GM12874 (cell line): Measurements from ENCODE around the gene ACOT6.

ENCODE experiments used
- TF ChIP-seq, protein P1 (sequence below): IDR thresholded peaks from 2 replicates; pipeline ENCODE4 v1.5.1; 2011; ENCODE audit warnings: low read depth, mild to moderate bottlenecking, control low read depth, low read length, moderate library complexity; ENCODE audit not compliant: insufficient read depth

The ACOT6 gene

DNA sequence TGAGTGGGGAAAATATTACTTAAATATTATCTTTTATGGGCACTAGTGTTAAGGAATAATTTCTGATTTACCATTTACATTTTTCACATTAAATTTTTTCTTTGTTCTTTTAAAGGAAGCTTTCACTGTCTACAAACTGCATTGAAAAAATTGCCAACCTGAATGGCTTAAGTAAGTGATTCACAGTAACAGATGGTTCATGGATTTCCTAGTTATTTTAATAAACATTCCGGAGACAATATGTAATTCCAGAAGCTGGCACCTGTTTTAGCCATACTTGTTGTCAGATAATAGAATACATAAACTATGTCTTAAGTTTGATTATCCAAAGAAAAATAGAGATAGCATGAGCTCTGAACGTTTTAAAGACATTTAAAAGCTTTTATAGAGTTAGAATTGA lies 49.6 kb downstream of the ACOT6 start:
- TF ChIP-seq, protein P1, sequence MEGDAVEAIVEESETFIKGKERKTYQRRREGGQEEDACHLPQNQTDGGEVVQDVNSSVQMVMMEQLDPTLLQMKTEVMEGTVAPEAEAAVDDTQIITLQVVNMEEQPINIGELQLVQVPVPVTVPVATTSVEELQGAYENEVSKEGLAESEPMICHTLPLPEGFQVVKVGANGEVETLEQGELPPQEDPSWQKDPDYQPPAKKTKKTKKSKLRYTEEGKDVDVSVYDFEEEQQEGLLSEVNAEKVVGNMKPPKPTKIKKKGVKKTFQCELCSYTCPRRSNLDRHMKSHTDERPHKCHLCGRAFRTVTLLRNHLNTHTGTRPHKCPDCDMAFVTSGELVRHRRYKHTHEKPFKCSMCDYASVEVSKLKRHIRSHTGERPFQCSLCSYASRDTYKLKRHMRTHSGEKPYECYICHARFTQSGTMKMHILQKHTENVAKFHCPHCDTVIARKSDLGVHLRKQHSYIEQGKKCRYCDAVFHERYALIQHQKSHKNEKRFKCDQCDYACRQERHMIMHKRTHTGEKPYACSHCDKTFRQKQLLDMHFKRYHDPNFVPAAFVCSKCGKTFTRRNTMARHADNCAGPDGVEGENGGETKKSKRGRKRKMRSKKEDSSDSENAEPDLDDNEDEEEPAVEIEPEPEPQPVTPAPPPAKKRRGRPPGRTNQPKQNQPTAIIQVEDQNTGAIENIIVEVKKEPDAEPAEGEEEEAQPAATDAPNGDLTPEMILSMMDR, result no peak

DNA sequence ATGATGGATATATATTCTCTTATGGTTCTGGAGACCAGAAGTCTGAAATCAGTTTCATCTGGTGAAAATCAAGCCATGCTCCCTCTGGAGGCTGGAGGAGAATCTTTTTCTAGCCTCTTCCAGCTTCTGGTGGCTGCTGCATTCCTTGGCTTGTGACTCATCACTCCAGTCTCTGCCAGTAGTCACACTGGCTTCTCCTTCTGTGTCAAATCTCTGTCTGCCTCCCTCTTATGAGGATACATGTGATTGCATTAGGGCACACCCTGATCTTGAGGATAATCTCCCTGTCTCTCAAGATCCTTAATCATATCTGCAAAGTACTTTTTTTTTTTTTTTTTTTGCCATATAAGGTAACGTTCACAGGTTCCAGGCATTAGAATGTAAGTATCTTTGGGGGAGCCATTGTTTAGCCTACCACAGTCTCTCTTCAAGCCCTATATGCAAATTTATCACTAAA lies 50.2 kb downstream of the ACOT6 start:
- TF ChIP-seq, protein P1, result no peak

DNA sequence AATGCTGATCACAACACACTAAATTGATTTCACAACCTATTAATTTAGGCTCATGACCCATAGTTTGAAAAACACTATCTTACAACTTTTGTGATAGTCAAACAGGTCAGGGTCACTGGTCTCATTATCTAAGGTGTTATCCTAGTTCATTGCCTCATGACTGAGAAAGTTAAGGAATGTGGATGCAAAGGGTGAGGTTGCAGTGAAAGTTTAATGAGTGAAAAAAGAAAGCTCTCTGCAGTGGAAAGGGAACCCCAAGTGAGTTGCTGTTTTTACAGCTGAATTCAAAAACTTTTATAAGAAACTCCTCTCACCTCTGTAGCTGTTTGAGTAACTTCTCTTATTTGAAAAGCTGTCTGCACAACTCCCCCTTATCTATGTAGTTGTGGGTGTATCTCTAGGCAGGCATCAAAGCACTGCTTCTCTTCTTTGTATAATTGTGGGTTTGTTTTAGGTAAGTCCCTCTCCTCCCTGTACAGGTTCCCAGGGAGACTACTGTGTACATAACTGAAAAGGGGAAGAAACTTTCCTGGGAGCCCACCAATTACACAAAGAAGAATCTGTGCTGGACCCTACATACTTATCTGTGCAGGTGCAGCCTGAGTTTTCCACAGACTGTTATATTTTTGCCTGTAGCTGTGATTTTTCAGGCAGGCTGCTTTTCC lies 51.4 kb downstream of the ACOT6 start:
- TF ChIP-seq, protein P1, result no peak

DNA sequence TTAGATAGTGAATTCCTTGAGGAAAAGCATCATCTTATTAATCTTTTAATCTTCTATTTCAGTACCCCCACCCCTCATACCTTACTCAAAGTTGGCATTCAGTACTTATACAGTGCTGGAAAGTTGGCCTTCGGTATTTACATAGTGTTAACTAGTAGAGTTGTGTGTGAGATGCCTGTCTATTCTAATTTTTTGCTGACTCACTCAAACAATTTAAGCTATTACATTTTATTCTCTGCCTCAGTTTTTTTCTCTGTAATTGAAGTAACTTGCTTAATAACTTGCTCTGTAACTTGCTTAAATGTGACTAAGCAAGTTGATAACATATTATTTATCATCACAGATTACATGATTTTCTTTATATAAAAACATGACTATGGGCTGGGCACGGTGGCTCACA lies 52.8 kb downstream of the ACOT6 start:
- TF ChIP-seq, protein P1, result no peak

DNA sequence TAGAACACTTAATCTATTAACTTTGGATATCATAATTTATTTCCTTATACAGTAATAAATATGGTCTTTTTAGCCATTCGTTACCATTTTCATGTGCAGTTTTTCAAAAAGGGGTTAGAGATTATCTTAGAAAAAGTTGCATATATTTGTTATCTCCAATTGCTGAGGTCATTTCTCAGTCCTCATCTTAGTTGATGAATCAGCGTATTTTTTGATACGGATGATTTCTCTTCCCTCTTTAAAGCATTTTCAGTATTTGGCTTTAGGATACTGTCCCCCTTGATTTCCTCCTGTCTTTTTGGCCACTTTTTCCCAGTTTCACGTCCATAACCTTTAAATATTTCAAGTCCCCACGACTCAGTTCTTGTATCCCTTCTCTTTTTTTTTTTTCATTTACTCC lies 54.3 kb downstream of the ACOT6 start:
- TF ChIP-seq, protein P1, result no peak

DNA sequence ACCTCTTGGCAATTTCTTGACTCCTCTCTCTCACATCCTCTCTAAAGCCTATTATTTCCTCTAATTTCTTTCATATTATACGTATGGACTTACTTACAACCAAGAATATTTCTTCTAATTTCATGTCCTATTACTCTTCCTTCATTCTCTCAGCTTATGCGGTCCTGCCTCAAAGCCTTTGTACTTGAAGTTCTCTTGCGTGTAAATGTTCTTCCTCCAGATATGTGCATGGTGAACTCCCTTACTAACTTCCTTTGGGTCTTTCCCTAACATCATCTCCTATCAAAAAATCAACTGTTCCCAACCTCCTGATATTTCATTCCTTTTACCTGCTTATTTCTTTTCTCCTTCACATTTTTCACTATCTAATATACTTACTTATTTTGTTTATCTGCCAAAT lies 55.5 kb downstream of the ACOT6 start:
- TF ChIP-seq, protein P1, result no peak
